GM10847 (cell line): ENCODE data around the gene FMNL2.

ENCODE experiments used
- POLR2A ChIP-seq: IDR thresholded peaks from 2 replicates; pipeline ENCODE4 v1.6.1; 2011; ENCODE audit not compliant: insufficient read length; ENCODE audit errors: extremely low read depth

Gene FMNL2

DNA sequence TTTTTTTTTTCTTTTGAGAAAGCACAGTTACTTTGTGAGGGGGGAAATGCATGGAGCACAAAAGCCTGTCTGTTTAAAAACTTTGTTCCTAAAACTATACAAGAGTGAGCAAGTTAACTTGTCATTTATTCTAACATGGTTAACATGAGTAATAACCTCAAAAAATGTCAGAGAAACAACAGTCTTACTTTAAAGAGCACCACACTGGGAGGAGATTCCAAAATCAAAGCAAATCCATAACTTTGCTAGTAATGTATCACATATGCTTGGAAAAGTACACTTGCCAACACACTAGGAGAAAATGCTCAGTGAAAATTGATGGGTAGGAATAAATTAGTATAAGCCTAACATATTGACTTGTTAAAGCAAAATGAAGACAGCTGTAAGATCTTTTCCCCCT is 225.2 kb downstream of the FMNL2 start:
- TF ChIP-seq POLR2A = no peak

DNA sequence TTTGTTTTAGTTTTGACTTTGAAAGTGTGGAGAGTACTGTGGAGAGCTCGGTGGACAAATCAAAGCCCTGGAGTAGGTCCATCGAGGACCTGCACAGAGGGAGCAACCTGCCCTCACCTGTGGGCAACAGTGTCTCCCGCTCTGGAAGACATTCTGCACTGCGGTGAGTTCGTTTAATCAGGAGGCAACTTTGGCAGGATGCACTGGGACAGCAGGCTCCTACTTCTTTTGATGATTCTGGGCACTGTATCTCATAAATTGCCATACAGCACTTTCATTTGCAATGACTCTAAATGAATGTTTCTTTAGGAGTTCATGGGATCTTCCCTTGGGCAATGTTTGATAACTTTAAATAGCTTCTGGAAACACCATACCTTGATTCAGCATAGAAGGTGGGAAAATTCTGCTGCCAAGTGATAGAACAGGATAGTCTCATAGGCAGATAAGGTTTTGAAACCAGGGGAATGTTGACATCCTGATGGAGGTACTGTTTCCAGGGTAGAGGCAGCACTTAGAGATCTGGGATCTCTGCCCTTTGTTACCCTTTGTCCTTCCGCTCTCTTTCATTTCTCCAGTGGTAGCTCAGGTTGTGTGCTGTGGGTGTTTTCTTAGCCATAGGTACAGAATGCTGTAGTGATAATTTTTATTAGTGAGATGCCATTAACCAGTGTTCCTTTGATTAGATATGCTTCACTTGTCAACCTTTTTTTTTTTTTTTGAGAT is 226.1 kb downstream of the FMNL2 start:
- no peak for TF ChIP-seq POLR2A

DNA sequence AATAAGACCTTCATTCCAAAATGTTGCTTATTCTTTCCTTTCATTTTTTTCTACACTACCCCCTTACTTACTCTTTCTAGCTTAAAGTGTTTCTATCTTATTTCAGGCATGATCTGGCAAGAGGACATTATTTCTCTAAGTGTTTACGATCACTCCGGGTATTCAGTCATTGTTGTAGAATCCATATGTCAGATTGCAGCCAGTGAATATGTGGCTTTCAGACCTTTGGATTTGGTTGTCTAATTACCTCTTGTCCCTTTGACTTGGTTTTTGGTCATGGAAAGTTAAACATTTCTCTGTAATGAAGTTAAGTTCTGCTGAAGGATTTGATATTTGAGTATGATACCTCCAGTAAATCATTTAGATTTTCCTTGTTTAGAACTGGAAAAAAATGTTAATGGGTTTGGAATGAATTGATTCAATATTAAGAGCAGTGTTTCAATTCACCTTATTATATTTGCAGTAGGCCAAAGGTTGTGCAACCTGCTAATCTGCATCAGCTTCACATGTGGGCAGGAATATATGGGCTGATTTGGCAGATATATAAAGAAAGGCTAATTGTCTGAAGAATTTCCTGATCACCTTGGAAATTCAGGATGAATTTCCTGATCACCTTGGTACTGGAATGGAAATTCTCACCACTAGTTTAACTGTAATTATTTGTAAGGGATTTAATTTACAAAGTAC is 227.4 kb downstream of the FMNL2 start:
- no peak for TF ChIP-seq POLR2A

DNA sequence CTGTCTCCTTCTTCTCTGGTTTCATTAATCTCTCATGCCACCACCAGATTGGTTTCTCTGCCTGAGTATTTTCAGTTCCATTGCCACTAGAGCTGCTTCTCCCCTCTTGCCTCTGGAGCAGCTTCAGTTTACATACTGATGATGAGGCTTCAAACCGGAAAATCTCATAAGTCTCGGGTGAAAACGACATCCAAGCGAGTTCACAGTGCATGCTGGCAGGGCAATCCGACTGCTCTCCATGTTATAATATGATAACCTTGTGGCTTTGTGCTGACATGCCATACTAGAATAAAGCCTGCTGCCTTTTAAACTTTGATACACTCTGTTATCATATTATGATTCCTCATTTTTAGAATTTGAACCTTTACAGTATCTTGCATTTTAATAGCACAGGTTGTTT is 228.8 kb downstream of the FMNL2 start:
- no peak for TF ChIP-seq POLR2A

DNA sequence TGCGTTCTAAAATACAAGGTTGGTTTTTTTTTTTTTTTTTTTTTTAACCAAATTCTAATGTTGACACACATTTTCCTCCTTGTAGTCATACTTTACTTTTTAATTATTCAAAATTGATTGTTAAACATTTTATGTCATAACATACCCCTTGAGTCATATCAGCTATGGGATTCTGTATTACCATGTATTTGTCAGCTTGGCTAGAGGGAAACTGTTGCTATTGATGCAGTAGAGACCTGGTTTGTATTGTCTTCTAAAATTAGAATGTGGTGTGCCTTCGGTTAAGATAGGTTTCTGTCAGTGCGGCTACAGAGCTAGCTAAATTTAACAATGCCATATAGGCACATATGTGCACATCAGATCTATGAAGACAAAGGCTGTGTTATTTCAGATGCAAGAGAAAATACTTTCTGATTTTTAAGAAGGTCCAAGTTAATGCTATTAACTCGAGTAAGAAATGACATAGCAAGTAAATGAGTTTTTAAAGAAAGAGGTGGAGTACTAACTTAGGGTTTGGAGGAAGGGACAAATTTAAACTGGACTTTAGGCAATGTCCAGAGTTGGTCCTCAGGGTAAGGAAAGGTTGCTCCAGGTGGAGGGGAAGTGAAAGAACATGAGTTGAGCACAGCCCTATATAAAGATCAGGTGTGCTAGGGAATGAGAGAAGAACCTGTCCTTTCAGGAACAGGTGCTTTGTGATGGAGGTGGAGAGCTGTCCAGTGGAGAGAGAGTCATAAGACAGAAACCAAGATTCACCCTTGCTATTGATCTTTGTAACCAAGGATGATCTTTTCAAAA is 230.0 kb downstream of the FMNL2 start:
- no peak for TF ChIP-seq POLR2A

DNA sequence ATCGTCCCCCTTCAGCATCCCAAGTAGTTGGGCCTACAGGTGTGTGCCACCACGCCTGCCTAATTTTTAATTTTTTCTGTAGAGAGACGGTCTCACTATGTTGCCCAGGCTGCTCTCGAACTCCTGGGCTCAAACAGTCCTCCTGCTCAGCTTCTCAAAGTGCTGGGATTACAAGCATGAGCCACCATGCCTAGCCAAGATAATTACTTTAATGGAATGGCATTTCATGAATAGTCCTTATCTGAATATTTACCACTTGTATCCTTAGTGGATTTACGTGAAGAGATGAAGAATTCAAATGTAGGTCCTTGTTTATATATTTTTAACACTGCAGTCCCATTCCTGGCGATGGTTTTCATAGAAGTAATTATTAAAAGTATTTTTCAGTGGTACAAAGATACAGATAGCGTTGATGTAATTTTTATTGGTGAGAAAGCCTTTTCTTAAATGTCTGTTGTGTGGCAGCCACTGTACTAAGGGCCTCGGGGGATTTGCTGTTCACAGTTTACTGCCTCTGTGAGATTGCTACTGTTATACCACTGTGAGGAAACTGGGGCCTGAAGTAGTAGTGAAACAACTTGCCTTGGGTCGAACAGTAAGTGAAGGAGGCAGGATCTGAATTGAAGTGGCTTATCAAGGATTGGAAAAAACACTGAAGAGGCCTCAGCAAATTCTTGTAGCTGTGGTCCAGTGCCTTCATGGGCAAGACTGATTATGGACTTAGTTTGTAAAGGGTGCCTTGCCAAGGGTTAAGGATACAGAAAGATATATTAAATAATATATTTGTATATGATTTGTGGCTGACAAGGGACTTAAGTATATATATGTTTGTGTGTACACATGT is 231.1 kb downstream of the FMNL2 start:
- no peak for TF ChIP-seq POLR2A

DNA sequence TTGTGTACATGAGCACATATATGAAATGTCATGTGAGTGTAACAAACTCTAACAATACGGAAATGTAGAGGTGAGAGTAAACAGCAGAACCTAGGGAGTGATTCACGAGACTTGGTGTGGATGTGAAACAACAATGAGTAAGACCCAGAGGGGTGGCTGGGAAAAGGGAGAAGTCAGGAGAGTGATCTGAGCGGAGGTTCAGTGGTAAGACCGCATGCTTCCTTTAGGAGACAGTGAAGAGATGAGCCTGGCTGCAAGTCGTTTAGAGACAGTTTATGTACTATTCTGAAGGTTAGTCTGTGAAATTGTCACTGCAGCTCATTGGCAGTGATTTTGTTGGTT is 231.7 kb downstream of the FMNL2 start:
- no peak for TF ChIP-seq POLR2A

DNA sequence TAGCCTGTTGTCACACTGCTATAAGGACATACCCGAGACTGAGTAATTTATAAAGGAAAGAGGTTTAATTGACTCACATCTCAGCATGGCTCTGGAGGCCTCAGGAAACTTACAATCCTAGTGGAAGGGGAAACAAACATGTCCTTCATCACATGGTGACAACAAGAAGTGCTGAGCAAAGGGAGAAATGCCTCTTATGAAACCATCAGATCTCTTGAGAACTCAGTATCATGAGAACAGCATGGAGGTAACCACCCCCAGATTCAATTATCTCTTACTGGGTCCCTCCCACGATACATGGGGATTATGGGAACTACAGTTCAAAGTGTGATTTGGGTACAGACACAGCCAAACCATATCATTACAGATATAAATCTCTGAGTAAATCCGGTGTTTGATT is 233.6 kb downstream of the FMNL2 start:
- no peak for TF ChIP-seq POLR2A

DNA sequence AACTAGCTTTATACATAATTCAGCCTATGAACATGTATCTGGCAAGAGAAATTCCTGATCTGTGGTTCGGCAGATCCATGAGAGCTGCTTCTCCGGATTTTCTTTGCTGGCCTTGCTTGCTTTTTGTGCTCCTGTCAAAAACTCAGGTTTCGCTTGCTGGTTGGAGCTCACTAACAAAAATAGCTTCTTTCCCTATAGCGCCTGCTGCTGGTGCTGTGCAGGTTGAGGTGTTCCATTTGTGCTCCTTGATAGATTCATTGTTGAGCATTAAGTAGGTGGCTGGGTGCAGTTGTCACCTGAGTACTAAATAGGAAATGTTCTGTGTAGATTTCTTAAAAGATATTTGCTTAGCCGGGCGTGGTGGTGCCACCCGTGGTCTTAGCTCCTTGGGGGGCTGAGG is 234.2 kb downstream of the FMNL2 start:
- TF ChIP-seq POLR2A = no peak

DNA sequence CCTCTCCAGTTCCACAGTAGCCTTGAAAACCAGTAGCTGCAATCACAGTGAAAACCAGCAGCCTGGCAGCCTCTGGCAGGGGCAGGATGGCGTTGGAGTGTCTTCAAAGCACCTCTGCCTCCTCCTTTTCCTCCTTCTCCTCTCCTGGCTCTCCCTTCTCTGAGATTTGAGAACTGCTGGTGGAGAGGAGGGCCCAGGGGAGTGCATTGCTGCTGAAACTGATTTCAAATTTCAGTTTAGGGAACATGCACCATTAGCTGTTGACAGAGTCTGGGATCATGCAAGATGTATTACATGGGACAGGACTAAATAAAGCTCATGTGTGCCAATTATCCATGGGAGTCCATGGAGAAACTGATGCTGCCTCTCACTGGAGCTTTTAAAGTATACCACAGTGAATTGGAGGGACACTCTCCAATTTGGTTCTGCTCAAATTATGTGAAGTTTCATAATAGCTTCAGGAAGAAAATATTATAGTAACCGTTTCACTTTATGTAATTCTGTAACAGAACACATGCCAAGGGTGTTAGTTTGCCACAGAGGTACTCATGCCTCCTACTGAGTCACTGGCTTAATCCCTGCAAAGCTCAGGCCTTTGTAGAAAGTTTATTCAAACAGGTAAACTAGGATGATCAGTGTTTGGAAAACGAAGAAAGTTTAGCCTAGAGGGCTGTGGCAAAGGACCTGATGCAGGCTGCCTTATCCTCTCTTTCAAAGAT is 236.2 kb downstream of the FMNL2 start:
- no peak for TF ChIP-seq POLR2A

DNA sequence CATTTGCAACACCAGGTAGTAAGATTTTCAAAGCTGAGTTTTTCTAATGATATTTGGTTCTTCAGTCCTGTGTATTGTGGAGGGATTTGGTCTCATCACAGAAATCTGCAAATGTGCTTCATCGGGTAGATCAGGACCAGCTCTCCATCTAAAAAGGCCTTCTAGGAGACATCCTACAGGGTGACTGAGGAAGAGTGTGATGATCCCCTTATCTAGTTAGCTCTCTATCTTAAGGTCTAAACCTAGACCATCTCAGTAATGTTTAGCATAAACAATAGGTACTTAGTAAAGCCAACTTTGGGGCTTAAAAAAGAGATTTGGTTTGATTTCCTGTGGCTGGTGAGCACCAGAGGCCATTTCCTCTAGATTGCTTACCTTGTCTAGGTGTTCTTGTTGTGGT is 237.1 kb downstream of the FMNL2 start:
- TF ChIP-seq POLR2A = no peak

DNA sequence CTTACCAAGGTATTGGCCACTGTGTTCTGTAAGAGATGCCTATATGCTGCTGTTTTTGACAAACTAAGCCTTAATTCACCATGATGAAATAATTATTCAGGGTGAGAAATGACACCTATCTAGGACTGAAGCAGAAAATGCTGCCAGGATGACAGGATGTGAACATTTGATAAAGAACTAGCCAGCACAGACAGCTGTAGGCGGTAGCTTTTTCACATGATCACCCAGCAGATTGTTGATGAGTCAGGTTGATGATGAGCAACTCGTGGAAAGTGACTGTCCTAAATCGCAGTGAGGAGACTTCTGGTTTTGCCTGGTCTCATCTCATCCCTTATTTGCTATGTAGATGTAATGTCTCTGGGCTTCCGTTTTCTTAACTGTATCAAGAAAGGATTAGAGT is 238.2 kb downstream of the FMNL2 start:
- no peak for TF ChIP-seq POLR2A

DNA sequence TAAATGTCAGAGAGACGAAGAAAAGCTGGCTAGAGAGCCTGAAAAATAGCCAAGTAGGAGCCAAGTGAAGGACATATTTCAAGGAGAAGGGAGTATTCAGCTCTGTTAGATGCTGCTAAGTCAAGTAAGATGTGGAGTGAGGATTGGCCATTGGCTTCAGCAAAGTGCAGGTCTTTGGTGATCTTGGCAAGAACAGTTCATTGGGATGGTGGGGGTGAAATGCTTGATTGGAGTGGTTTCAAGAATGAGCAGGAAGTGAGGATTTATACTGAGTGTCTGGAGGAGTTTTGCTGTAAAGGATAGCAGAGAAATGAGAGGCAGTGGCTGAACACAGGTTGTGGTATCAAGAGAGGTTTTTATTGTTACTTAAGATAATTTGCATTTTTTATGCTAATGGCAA is 242.6 kb downstream of the FMNL2 start:
- no peak for TF ChIP-seq POLR2A

DNA sequence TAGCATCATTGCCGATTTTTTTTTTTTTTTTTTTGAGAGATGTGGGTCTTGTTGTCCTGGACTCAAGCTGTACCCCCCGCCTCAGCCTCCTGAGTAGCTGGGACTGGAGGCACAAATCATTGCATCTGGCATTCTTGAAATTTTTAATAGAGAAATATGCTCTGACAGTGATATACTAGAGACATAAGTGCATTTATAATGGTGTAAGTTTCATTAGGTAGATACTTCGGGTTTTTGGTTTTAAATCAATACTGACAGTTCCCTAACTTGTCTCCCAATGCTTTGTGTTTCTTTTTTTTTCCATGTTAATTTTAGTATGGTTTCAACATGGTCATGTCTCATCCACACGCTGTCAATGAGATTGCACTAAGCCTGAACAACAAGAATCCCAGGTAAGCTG is 243.6 kb downstream of the FMNL2 start:
- no peak for TF ChIP-seq POLR2A

DNA sequence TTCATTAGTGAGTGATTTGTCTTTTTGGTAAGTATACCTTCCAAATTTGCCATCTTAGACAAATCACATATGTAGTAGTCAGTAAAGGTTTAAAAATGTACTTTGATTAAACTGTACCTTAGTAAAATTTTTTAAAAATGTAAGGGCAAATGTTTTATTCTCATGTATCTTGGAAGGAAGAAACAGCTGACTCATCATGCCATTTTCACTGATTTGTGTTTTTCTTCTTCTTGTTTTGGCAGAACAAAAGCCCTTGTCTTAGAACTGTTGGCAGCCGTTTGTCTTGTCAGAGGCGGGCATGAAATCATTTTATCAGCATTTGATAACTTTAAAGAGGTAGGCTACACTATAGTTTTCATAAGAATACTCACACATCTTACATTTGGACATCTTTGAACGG is 245.7 kb downstream of the FMNL2 start:
- no peak for TF ChIP-seq POLR2A

DNA sequence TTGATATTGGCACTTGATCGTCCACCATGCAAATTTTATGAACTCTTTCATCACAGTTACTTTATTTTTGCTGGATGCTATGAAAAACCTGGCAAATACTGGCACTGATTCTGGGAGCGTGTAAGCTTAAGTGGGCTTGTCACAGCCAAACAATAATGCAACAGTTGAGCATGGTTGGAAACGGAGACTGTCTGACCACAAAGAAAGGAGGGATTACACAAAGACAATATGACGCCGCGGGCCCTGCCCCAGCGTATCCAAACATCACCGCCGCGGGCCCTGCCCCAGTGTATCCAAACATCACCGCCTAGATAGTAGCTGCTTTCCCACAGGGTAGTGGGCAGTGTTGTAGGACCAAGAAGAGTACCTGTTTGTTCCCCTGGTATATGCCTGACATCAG is 246.4 kb downstream of the FMNL2 start:
- TF ChIP-seq POLR2A = no peak
